ENCODE data around the gene DIAPH2. TPM values are rescaled to one million over a fixed set of nuclear protein-coding genes. Genes with fewer than 3 reads are reported as not detected.

Gene DIAPH2
- total RNA-seq, 1 experiment from 2014 or later: 10.9 TPM

GRCh38 chrX:97482666-97483300 lies 798.1 kb downstream of the DIAPH2 start:
- H4K20me1 ChIP-seq (ENCODE audit: insufficient read depth): no peaks in the 10 kb centered on the region
- intact Hi-C loops (cut with micrococcal nuclease): no loop called here

More at GRCh38 chrX:97482666-97483300, 798.1 kb downstream of the DIAPH2 start:
- H3K27ac ChIP-seq (ENCODE audit: low read depth, low read length): no peak overlapping the region
- no peaks in the 10 kb centered on the region for H3K36me3 ChIP-seq (ENCODE audit: control insufficient read depth in 1 of 2, insufficient read depth in 2 of 2, low read length in 2 of 2)
- no peaks in the 10 kb centered on the region for H3K79me2 ChIP-seq (ENCODE audit: insufficient read depth, low read length)
- no peaks in the 10 kb centered on the region for H3K9me2 ChIP-seq (ENCODE audit: insufficient read depth)
- H3K9ac ChIP-seq (ENCODE audit: low read length): no peak overlapping the region
- no peak overlapping the region for H3K4me3 ChIP-seq (replicated peaks in 1 of 2; ENCODE audit: low read depth in 1 of 2, low read length in 2 of 2)
- no peaks in the 10 kb centered on the region for H3K27me3 ChIP-seq (ENCODE audit: insufficient read depth, low read length)
- CTCF ChIA-PET: no interaction called here
- no peak overlapping the region for H2AFZ ChIP-seq (ENCODE audit: low read depth, low read length, poor library complexity, severe bottlenecking)
- H3K9me3 ChIP-seq (ENCODE audit: control insufficient read depth in 1 of 2, insufficient read depth in 1 of 2, low read depth in 1 of 2, low read length in 2 of 2): no peaks in the 10 kb centered on the region
- BruUV-seq (replicated peaks): no TSS peak
- DNase-seq (ENCODE audit: low read depth, low spot score) (no peak), ATAC-seq (no peak)
- RAD21 ChIA-PET (ENCODE audit: low non-redundant PET in 1 of 2, low total read pairs in 2 of 2, uncharacterized antibody in 2 of 2, unreplicated experiment in 2 of 2): no interaction called here
- POLR2A ChIA-PET: no interaction called here
- no peaks in the 10 kb centered on the region for H3K4me1 ChIP-seq (ENCODE audit: control insufficient read depth in 1 of 2, insufficient read depth in 2 of 2, low read length in 2 of 2)
- TF ChIP-seq, protein P1, sequence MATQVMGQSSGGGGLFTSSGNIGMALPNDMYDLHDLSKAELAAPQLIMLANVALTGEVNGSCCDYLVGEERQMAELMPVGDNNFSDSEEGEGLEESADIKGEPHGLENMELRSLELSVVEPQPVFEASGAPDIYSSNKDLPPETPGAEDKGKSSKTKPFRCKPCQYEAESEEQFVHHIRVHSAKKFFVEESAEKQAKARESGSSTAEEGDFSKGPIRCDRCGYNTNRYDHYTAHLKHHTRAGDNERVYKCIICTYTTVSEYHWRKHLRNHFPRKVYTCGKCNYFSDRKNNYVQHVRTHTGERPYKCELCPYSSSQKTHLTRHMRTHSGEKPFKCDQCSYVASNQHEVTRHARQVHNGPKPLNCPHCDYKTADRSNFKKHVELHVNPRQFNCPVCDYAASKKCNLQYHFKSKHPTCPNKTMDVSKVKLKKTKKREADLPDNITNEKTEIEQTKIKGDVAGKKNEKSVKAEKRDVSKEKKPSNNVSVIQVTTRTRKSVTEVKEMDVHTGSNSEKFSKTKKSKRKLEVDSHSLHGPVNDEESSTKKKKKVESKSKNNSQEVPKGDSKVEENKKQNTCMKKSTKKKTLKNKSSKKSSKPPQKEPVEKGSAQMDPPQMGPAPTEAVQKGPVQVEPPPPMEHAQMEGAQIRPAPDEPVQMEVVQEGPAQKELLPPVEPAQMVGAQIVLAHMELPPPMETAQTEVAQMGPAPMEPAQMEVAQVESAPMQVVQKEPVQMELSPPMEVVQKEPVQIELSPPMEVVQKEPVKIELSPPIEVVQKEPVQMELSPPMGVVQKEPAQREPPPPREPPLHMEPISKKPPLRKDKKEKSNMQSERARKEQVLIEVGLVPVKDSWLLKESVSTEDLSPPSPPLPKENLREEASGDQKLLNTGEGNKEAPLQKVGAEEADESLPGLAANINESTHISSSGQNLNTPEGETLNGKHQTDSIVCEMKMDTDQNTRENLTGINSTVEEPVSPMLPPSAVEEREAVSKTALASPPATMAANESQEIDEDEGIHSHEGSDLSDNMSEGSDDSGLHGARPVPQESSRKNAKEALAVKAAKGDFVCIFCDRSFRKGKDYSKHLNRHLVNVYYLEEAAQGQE (IDR thresholded peaks at IDR 0.05; ENCODE audit: low read depth): no peak
- TF ChIP-seq EZH2phosphoT487 (IDR thresholded peaks at IDR 0.05; ENCODE audit: borderline replicate concordance) (no peak), EZH2 (IDR thresholded peaks at IDR 0.05) (no peak), YY1 (IDR thresholded peaks at IDR 0.05; ENCODE audit: extremely low read depth, insufficient replicate concordance, low read depth, low read length) (no peak), ZNF274 (IDR thresholded peaks at IDR 0.05; ENCODE audit: low read depth, low read length) (no peak), POLR2A (IDR thresholded peaks at IDR 0.05; ENCODE audit: borderline replicate concordance, extremely low read depth, insufficient read depth, insufficient read length) (no peak), TCF7L2 (IDR thresholded peaks at IDR 0.05; ENCODE audit: borderline replicate concordance, extremely low read depth, insufficient read depth, insufficient read length) (no peak), JUND (IDR thresholded peaks at IDR 0.05) (no peak), EGR1 (IDR thresholded peaks at IDR 0.05; ENCODE audit: low read depth) (no peak), SIN3A (IDR thresholded peaks at IDR 0.05; ENCODE audit: low read depth) (no peak), ELF1 (IDR thresholded peaks at IDR 0.05; ENCODE audit: borderline replicate concordance, low read depth) (no peak), CBX3 (IDR thresholded peaks at IDR 0.05; ENCODE audit: low read depth) (no peak), CEBPB (IDR thresholded peaks at IDR 0.05; ENCODE audit: low read depth) (no peak), POLR2AphosphoS5 (IDR thresholded peaks at IDR 0.05; ENCODE audit: low read depth, low read length) (no peak), FOSL1 (IDR thresholded peaks at IDR 0.05; ENCODE audit: low read depth) (no peak), MAX (IDR thresholded peaks at IDR 0.05) (no peak), SRF (IDR thresholded peaks at IDR 0.05; ENCODE audit: low read depth) (no peak), ZFX (IDR thresholded peaks at IDR 0.05) (no peak)
- TF ChIP-seq, protein P2, sequence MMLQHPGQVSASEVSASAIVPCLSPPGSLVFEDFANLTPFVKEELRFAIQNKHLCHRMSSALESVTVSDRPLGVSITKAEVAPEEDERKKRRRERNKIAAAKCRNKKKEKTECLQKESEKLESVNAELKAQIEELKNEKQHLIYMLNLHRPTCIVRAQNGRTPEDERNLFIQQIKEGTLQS (IDR thresholded peaks at IDR 0.05): no peak
- H3K4me2 ChIP-seq (ENCODE audit: low read length): no peak overlapping the region

Data from HCT116 (cell line).